Measurements from ENCODE around the gene MAGOH. TPM values are rescaled to one million over a fixed set of nuclear protein-coding genes. Genes with fewer than 3 reads are reported as not detected.

MAGOH gene
- polyA plus RNA-seq, 1 of the 3 experiments (the other 2 are of a cell fraction): 26.5 TPM

DNA sequence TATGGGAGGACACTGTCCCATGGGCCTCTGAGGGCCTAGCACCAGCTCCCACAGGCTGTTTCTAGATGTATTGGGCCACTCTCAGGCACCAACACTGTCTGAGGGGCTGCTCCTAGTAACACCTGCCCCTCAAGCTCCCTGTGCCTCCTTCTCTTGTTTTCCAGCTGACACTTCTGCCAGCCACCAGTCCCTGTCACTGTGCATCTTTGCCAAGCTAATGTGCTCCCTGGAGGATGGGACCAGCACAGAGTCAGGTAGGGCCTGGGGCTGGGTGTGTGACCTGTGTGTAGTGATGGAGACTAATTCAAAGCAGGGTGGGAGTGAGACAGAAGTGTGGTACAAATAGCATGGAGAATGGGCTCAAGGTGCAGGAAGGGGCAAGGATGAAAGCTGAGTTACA is 29.4 kb upstream of the MAGOH start:
- Histone ChIP-seq H3K9ac (no peak overlapping the region), H3K79me2 (ENCODE audit: insufficient read depth) (no peaks in the 10 kb centered on the region), H3K36me3 (replicated peaks in 1 of 2; ENCODE audit: control insufficient read depth in 1 of 2, insufficient read depth in 2 of 2, low read length in 1 of 2) (peaks cover 0 to 30% of the 10 kb centered on the region in 2 experiments), H3K27me3 (ENCODE audit: insufficient read depth) (no peaks in the 10 kb centered on the region), H3K4me2 (no peak overlapping the region), H3K4me3 (ENCODE audit: low read depth in 2 of 2, low read length in 1 of 2) (no peak overlapping the region), H3F3A (replicated peaks; ENCODE audit: insufficient read depth) (no peaks in the 10 kb centered on the region), H3K27ac (ENCODE audit: low read depth in 2 of 2, low read length in 1 of 2) (no peak overlapping the region), H3K9me2 (no peaks in the 10 kb centered on the region), H2AFZ (ENCODE audit: low read depth) (no peak overlapping the region), H3K4me1 (ENCODE audit: control insufficient read depth in 1 of 2, insufficient read depth in 2 of 2, low read depth in 1 of 2, low read length in 1 of 2) (no peaks in the 10 kb centered on the region), H4K20me1 (ENCODE audit: insufficient read depth) (no peaks in the 10 kb centered on the region), H3K9me3 (no peaks in the 10 kb centered on the region)
- CTCF ChIA-PET: interaction anchor here (3.9 to 5.0 kb wide), 2 partner anchors 11 to 126 kb away, joined by 21 to 24 read pairs; no protein-coding TSS in a partner anchor
- POLR2A ChIA-PET: interaction anchor here (1.0 kb wide), 1 partner anchor 16 kb away, joined by 5 read pairs; no protein-coding TSS in a partner anchor
- no peak for TF ChIP-seq RFX5 (IDR thresholded peaks at IDR 0.05; ENCODE audit: low read length)
- DNase-seq: no peak

DNA sequence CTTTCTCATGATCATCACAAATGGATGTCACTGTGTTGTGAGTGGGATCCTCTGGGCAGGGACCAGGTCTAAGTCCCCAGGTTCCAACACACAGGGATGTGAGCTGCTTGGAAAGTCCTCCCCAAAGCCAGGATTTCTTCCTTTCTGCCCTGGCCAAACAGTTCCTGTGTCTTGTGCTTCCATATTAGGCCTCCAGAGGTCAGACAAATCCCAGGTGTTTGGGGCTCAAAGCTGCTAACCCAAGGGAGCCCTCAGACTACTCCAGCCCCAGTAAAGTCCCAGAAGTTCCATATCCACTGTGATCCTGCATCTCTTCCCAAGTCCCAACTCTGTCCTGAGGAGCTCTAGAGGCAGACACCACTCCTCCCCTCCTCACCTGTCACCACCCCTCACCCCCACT is 27.7 kb upstream of the MAGOH start:
- no peaks in the 10 kb centered on the region for H3K27me3 ChIP-seq (ENCODE audit: insufficient read depth)
- no peak for DNase-seq
- H3K4me3 ChIP-seq (ENCODE audit: low read depth in 2 of 2, low read length in 1 of 2): no peak overlapping the region
- H3K36me3 ChIP-seq (replicated peaks in 1 of 2; ENCODE audit: control insufficient read depth in 1 of 2, insufficient read depth in 2 of 2, low read length in 1 of 2): peaks cover 1 to 47% of the 10 kb centered on the region in 2 experiments
- no peaks in the 10 kb centered on the region for H3K9me2 ChIP-seq
- no peaks in the 10 kb centered on the region for H3K79me2 ChIP-seq (ENCODE audit: insufficient read depth)
- ChIA-PET POLR2A (no interaction called here), CTCF (interaction anchor here (0.8 to 5.0 kb wide), 6 partner anchors 9 to 220 kb away, joined by 3 to 24 read pairs (median 4); no protein-coding TSS in a partner anchor)
- no peaks in the 10 kb centered on the region for H4K20me1 ChIP-seq (ENCODE audit: insufficient read depth)
- no peaks in the 10 kb centered on the region for H3K9me3 ChIP-seq
- H3K9ac ChIP-seq: no peak overlapping the region
- no peak overlapping the region for H3K27ac ChIP-seq (ENCODE audit: low read depth in 2 of 2, low read length in 1 of 2)
- no peak overlapping the region for H2AFZ ChIP-seq (ENCODE audit: low read depth)
- no peak for TF ChIP-seq ELF1 (IDR thresholded peaks at IDR 0.05)
- TF ChIP-seq RFX5 (IDR thresholded peaks at IDR 0.05; ENCODE audit: low read length): no peak
- no peak for TF ChIP-seq EP300 (IDR thresholded peaks at IDR 0.05; ENCODE audit: borderline replicate concordance in 1 of 2, low read depth in 1 of 2, low read length in 1 of 2)
- TF ChIP-seq, protein P1, sequence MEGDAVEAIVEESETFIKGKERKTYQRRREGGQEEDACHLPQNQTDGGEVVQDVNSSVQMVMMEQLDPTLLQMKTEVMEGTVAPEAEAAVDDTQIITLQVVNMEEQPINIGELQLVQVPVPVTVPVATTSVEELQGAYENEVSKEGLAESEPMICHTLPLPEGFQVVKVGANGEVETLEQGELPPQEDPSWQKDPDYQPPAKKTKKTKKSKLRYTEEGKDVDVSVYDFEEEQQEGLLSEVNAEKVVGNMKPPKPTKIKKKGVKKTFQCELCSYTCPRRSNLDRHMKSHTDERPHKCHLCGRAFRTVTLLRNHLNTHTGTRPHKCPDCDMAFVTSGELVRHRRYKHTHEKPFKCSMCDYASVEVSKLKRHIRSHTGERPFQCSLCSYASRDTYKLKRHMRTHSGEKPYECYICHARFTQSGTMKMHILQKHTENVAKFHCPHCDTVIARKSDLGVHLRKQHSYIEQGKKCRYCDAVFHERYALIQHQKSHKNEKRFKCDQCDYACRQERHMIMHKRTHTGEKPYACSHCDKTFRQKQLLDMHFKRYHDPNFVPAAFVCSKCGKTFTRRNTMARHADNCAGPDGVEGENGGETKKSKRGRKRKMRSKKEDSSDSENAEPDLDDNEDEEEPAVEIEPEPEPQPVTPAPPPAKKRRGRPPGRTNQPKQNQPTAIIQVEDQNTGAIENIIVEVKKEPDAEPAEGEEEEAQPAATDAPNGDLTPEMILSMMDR (IDR thresholded peaks at IDR 0.05): peak; percentile 37
- TF ChIP-seq SMC3 (IDR thresholded peaks at IDR 0.05; ENCODE audit: low read depth, low read length): peak; percentile 22; the same call in 1 of the 2 replicates
- peak; percentile 50 for TF ChIP-seq RAD21 (IDR thresholded peaks at IDR 0.05; ENCODE audit: low read length)
- H3K4me1 ChIP-seq (ENCODE audit: control insufficient read depth in 1 of 2, insufficient read depth in 2 of 2, low read depth in 1 of 2, low read length in 1 of 2): no peaks in the 10 kb centered on the region
- no peaks in the 10 kb centered on the region for H3F3A ChIP-seq (replicated peaks; ENCODE audit: insufficient read depth)
- no peak overlapping the region for H3K4me2 ChIP-seq

DNA sequence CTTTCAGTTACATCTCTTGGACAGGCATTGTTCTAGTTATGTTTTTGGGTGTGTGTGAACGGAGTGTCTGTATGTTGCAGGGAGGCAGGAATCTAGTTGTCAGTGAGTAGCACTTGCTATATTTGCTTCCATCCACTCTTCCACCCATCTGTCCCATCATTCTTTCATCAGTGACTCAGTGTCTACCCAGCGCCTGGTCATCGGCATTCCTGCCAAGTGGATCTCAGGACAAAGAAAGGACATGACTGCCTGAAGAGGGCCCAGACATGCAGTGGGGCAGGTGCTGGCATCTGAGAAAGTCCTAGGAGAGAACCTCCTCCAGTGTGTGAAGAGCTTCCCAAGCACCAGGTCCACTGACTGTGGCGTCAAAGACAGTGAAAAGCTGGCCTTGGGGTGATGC is 27.3 kb upstream of the MAGOH start:
- Histone ChIP-seq H3F3A (replicated peaks; ENCODE audit: insufficient read depth) (no peaks in the 10 kb centered on the region), H3K9me3 (no peaks in the 10 kb centered on the region), H3K4me1 (ENCODE audit: control insufficient read depth in 1 of 2, insufficient read depth in 2 of 2, low read depth in 1 of 2, low read length in 1 of 2) (no peaks in the 10 kb centered on the region), H4K20me1 (ENCODE audit: insufficient read depth) (no peaks in the 10 kb centered on the region), H3K36me3 (replicated peaks in 1 of 2; ENCODE audit: control insufficient read depth in 1 of 2, insufficient read depth in 2 of 2, low read length in 1 of 2) (peaks cover 6 to 50% of the 10 kb centered on the region in 2 experiments), H3K9me2 (no peaks in the 10 kb centered on the region), H3K79me2 (ENCODE audit: insufficient read depth) (no peaks in the 10 kb centered on the region), H3K27ac (ENCODE audit: low read depth in 2 of 2, low read length in 1 of 2) (no peak overlapping the region), H3K4me3 (ENCODE audit: low read depth in 2 of 2, low read length in 1 of 2) (no peak overlapping the region), H2AFZ (ENCODE audit: low read depth) (no peak overlapping the region), H3K9ac (no peak overlapping the region), H3K27me3 (ENCODE audit: insufficient read depth) (no peaks in the 10 kb centered on the region), H3K4me2 (no peak overlapping the region)
- POLR2A ChIA-PET: no interaction called here
- DNase-seq: no peak
- WGBS (ENCODE audit: low lambda C conversion rate): 92% methylated on average over 4 of the region's 4 CpGs
- no peak for TF ChIP-seq RFX5 (IDR thresholded peaks at IDR 0.05; ENCODE audit: low read length)
- TF ChIP-seq EZH2phosphoT487 (IDR thresholded peaks at IDR 0.05; ENCODE audit: borderline replicate concordance, low read depth): no peak
- CTCF ChIA-PET: interaction anchor here (1.2 to 5.0 kb wide), 4 partner anchors 10 to 130 kb away, joined by 3 to 24 read pairs (median 12); no protein-coding TSS in a partner anchor
